Measurements from ENCODE around the gene ZBP1.

ZBP1 gene

DNA sequence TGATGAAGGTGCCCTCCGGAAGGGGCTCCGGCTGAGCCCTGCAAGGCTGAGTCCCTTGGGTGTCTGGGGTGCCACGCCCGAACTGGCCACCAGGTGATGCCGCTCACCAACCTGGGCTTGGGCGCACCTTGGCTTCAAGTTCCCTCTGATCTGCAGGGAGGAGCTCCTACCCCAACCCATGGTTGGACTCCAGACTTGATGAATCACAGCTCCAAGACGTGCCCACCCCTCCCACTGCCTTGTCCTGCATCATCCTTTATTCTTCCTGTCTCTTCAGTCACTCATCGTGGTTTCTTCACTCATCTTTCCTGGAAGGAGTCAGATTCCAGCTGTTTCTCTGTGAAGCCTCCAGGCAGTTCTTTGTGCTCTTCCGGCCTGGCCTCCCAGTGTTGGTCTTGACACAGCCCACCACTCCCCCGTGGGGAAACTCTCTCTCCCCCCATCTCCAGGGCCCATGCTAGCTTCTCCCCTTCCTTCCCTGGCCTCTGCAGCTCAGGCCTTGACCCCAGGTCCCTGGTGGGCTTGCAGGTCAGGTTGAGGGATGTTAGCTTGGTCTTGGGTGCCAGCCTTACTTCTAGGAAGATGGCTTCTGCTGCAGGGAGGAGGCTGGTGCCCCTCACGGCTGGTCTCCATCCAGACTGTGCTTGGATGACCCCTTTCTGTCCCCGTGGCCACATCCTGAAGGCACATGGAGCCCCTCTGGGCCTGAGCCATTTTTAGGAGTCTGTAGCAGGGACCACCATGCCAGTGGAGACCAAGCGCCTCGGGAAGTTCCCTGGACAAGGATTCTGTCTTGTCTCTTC, 2.6 kb upstream of the ZBP1 start:
- ATAC-seq = peak; percentile 91
- TF ChIP-seq CSDC2 (CRISPR knock-in tag; IDR thresholded peaks at IDR 0.05) (no peak), GLIS3 (CRISPR knock-in tag; IDR thresholded peaks at IDR 0.05) (no peak), ZFP3 (CRISPR knock-in tag; IDR thresholded peaks at IDR 0.05) (no peak), OSR1 (CRISPR knock-in tag; IDR thresholded peaks at IDR 0.05) (no peak)

DNA sequence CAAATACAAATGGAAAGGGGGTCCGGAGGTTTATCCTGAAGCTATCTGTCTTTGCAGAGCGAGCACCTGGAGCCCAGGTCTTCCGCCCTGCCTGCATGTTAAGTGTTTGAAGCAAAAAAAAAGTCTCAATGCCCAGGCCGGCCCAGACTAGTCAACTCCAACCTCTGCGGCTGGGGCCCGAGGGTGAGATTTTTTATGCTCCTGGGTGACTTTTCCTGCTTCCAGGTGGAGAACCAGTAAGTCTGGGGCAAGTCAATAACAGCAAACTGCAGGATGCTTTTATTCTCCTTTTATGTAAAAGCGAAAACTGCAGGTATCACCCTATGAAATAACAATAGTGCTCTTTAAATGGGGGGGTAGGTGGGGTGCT, 2.0 kb upstream of the ZBP1 start:
- no peak for ATAC-seq
- TF ChIP-seq ZFP3 (CRISPR knock-in tag; IDR thresholded peaks at IDR 0.05) (no peak), ARNTL (CRISPR knock-in tag; IDR thresholded peaks at IDR 0.05; ENCODE audit: borderline replicate concordance, low read depth) (no peak), ZFP30 (CRISPR knock-in tag; IDR thresholded peaks at IDR 0.05) (no peak)

GRCh38 chr20:57621421-57622200, 1.4 kb upstream of the ZBP1 start:
- ATAC-seq = no peak
- TF ChIP-seq ZNF565 (CRISPR knock-in tag; conservative IDR thresholded peaks at IDR 0.05; ENCODE audit: low read depth) (no peak), PPARA (CRISPR knock-in tag; IDR thresholded peaks at IDR 0.05; ENCODE audit: borderline replicate concordance) (no peak), SNAI2 (CRISPR knock-in tag; IDR thresholded peaks at IDR 0.05) (no peak)

DNA sequence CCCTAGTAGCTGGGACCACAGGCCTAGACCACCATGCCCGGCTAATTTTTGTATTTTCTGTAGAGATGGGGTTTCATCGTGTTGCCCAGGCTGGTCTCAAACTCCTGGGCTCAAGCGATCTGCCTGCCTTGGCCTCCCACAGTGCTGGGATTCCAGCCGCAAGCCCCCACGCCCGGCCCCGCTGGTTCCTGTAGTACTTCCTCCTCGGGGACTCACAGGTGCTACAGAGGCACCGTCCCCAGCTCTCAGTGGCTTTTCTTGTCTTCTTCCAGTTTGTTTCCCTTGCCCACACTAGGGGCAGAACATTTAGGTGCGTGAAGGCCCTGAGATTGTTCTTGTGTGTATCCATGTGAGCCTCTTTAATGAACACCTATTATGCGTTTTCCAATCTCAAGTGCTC, 773 bp upstream of the ZBP1 start:
- TF ChIP-seq ESRRG (CRISPR knock-in tag; IDR thresholded peaks at IDR 0.05) = no peak
- TF ChIP-seq ZNF565 (CRISPR knock-in tag; conservative IDR thresholded peaks at IDR 0.05; ENCODE audit: low read depth) = no peak
- TF ChIP-seq OSR1 (CRISPR knock-in tag; IDR thresholded peaks at IDR 0.05) = no peak
- no peak for TF ChIP-seq TSHZ2 (CRISPR knock-in tag; IDR thresholded peaks at IDR 0.05)
- TF ChIP-seq BACH2 (CRISPR knock-in tag; IDR thresholded peaks at IDR 0.05; ENCODE audit: borderline replicate concordance) = no peak
- no peak for TF ChIP-seq RARB (CRISPR knock-in tag; IDR thresholded peaks at IDR 0.05)
- no peak for TF ChIP-seq PPARA (CRISPR knock-in tag; IDR thresholded peaks at IDR 0.05; ENCODE audit: borderline replicate concordance)
- no peak for TF ChIP-seq POU6F1 (CRISPR knock-in tag; IDR thresholded peaks at IDR 0.05; ENCODE audit: borderline replicate concordance, low read depth)
- TF ChIP-seq ZFP3 (CRISPR knock-in tag; IDR thresholded peaks at IDR 0.05) = no peak
- no peak for TF ChIP-seq TCF4 (CRISPR knock-in tag; IDR thresholded peaks at IDR 0.05; ENCODE audit: borderline replicate concordance)
- TF ChIP-seq ZC3H10 (CRISPR knock-in tag; IDR thresholded peaks at IDR 0.05) = no peak
- no peak for ATAC-seq

- TF ChIP-seq ZNF565 (CRISPR knock-in tag; conservative IDR thresholded peaks at IDR 0.05; ENCODE audit: low read depth) (no peak), TCF4 (CRISPR knock-in tag; IDR thresholded peaks at IDR 0.05; ENCODE audit: borderline replicate concordance) (no peak), GLIS3 (CRISPR knock-in tag; IDR thresholded peaks at IDR 0.05) (no peak), SNAI2 (CRISPR knock-in tag; IDR thresholded peaks at IDR 0.05) (no peak), ARNTL (CRISPR knock-in tag; IDR thresholded peaks at IDR 0.05; ENCODE audit: borderline replicate concordance, low read depth) (no peak), TOX (CRISPR knock-in tag; IDR thresholded peaks at IDR 0.05; ENCODE audit: borderline replicate concordance) (no peak), POU6F1 (CRISPR knock-in tag; IDR thresholded peaks at IDR 0.05; ENCODE audit: borderline replicate concordance, low read depth) (no peak), ISL1 (CRISPR knock-in tag; IDR thresholded peaks at IDR 0.05) (no peak)
- ATAC-seq = no peak
These were observed 985 bp downstream of the ZBP1 start for GRCh38 chr20:57619051-57619831.

All from SK-N-SH treated with all-trans-retinoic acid at 6 μM for 48 hours (cell line).